NCI-H82 treated with DMSO at 0.1 percent for 48 hours (cell line): ENCODE measurements around the gene DRD4.

Experiments
- DNase-seq: peaks from one replicate; lab custom pipeline; 2025; ENCODE audit not compliant: unreplicated experiment; lab: John Stamatoyannopoulos, UW

DRD4 gene

DNA sequence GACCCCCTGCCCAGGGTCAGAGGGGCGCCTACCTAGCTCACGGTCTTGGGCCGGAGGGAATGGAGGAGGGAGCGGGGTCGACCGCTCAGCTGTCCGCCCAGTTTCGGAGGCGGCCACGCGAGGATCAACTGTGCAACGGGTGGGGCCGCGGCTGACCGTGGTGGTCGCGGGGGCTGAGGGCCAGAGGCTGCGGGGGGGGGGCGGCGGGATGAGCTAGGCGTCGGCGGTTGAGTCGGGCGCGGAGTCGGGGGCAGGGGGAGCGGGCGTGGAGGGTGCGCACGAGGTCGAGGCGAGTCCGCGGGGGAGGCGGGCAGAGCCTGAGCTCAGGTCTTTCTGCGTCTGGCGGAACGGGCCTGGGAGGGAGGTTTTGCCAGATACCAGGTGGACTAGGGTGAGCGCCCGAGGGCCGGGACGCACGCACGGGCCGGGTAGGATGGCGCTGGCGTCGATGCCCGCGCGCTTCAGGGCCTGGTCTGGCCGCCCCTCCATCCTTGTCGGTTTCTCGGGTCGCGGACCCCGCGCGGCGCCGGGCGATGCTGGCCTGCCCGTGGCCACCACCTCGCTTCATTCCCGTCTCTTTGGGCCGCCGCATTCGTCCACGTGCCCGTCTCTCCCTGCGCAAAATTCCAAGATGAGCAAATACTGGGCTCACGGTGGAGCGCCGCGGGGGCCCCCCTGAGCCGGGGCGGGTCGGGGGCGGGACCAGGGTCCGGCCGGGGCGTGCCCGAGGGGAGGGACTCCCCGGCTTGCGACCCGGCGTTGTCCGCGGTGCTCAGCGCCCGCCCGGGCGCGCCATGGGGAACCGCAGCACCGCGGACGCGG lies at the start of gene DRD4:
TSS of gene DRD4 (plus strand) at position 759 of the 822 bp plus-strand sequence. CDS start at position 795, 36 bp downstream.
- DNase-seq: no peak

DNA sequence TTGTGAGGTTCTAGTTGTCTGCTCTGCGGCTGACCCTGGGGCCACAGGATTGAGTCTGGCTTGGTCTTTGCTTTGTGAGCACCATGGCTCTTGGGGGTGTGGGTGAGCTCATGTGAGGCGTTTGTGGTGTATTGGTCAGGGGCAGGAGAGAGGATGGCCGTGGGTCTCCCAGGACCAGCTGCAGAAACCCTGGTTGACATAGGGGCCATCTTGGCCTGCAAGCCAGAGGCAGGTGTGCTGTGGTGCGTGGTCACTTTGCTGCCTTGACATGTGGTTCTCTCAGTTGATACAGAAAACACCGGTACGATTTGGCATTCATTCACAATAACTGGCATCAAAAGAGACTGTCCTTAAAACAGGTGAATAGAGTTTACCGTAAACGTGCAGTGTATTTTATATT lies 49.5 kb upstream of the DRD4 start:
- no peak for DNase-seq

DNA sequence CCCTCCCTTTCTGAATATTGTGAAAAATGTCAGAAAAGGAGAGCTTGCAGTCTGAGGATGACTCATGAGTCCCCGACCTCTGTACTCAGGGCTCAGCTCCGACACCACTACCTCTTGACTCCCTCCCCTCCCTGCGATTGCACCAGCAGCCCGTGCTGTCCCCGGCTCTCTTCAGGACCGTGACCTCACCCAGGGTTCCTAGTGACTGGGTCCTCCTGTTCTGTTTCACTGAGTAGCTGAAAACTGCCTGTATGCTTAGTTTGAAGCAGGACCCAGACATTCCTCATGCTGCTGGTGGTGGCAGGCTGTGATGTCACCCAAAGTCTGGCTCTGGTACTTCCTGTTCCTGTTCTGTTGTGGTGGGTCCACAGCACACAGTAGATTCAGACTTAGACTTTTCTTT lies 49.1 kb upstream of the DRD4 start:
- DNase-seq: no peak

- no peak for DNase-seq
Observed at GRCh38 chr11:589798-590197, 47.3 kb upstream of the DRD4 start.

DNA sequence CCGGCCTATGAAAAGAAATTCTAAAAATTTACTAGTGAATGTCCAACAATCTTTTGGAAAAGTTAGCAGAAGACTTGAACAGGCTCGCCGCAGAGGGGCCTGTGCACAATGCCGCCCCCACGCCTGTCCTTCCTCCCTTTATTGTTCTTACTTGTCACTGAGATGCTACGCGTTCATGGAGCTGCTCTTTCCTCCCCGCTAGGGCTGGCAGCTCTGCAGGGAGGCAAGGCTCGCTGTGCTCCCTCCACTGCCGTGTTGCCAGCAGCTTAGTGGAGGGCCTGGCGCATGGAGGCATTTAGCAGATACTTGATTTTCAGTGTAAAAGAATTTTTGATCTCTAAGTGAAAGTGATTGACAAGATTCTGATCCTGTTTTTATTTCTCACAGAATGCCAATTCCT lies 46.1 kb upstream of the DRD4 start:
- no peak for DNase-seq

DNA sequence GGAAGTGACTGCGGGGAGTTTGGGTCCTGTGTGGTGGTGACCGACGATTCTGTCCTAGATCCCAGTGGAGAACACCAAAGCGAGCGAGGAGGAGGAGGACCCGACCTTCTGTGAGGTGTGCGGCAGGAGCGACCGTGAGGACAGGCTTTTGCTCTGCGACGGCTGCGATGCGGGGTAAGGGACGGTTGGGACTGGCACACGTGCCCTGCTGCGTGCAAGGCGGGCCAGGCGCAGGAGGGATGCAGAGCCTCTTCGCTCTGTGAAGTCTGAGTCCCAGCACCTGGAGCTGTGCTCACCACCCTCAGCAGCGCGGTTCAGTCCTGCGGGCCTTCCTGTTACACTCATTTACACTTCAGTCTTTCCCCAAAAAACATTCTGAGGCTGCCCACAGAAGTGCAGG lies 44.6 kb upstream of the DRD4 start:
- no peak for DNase-seq

DNA sequence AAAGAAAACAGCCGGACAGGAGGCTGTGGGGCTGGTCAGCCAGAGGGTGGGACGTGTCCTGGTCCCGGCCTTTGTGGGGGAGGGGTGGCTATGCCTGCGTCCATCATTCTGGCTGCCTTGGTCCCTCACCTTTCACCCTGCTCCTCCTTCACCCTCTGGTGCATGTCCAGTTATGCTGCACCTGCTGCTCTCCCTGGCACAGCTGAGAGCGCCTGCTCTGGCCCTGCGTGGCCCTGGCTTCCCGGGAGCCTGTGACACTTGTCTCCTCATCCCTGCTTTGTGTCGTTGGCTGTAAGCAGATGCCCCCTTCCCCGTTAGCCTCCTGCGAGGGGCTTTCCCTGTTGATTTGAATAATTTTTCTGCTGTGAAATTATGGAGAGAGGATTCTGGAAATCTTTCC lies 44.2 kb upstream of the DRD4 start:
- no peak for DNase-seq

GRCh38 chr11:593347-593746 lies 43.7 kb upstream of the DRD4 start:
- DNase-seq: no peak

- no peak for DNase-seq
Observed at GRCh38 chr11:595400-595799, 41.7 kb upstream of the DRD4 start.

DNA sequence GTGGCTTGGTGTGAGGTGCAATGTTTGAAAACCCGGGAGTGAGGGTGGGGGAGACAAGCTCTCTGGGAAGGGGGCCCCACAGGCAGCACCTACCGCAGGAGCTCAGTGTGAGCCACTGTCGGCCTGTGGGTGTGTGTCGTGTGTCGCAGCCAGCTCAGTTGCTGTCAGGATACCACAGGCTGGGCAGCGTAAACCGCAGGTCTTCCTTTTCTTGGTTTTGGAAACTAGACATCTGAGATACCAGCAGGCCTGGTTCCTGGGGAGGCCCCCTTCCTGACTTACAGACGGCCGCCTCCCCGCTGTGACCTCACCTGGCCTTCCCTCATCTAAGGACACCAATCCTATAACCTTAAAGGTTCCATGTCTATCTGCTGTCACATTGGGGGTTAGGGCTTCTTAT lies 40.7 kb upstream of the DRD4 start:
- no peak for DNase-seq

DNA sequence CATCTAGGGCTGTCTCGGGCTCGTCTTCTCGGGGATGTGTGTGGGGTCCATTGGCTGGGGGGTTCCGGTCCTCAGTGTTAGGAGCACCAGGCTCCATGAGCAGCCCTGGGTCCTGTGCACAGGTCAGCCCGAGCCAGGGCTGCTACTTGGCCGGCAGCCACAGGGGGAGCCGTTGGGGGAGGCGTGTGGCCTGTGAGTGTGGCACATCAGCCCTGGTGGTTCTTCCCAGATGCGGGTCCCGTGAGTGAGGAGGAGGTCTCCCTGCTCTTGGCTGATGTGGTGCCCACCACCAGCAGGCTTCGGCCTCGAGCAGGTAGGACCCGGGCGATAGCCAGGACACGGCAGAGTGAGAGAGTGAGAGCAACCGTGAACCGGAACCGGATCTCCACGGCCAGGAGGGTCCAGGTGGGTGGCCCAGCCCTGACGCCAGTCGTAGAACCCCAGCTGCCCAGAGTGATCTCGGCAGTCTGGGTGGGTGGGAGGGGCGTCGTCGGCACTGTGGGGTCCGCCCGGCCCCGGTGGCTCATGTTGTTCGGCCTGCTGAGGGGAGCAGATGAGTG lies 39.8 kb upstream of the DRD4 start:
- no peak for DNase-seq

DNA sequence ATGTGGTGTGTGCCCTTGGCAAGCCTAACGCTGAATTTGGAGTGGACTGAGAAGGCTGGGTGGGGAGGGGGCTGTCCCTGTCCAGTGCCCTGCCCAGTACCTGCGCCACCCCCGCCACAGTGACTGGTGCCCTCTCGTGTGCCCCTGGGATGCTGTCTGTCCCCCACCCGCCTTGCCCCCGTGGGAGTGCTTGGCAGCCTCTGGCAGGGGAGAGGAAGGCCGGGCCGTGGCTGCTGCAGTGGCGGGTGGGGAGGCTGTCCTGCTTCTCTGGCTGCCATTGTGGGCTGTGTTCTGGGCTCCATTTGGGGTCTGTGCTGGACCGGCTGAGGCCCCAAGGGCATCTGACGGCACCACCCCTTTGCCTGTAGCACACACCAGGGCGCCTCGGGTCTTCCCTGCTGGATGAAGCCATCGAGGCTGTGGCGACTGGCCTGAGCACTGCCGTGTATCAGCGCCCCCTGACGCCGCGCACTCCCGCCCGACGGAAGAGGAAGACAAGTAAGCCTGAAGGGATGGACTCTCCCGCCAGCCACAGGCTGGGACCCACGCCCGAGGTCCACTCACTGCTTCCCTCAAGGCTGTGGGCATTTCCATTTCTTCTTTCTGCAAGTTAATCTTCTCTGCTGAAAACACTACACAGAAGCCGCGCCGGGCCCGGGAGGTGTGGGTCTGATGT lies 38.9 kb upstream of the DRD4 start:
- no peak for DNase-seq

DNA sequence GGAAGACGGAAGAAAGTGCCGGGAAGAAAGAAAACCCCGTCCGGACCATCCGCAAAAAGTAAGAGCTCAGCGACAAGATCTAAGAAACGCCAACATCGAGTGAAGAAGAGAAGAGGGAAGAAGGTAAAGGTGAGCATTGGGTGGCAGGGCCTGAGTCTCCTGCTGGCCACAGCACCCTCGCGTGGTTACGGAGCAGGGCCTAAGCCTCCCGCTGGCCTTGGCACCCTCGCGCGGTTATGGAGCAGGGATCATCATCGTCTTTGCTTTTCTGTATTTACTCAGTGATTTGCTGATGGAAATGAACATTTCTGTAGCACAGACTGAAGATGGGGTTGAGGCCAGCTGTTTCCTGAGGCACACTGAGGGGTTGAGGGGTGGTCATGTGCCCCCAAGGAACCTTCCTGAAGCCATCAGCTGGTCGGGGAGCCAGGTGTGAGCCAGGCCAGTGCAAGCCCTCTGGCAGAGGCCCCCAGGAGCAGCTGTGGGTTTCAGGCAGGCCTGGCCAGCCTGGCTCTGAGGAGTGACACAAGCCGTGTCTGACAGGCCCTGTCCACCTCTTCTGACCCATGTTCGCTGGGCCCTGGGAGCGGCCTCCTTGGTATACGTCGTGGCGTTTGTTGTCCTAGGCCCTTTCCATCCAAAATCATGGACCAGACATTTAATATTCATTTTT lies 35.4 kb upstream of the DRD4 start:
- DNase-seq: no peak

DNA sequence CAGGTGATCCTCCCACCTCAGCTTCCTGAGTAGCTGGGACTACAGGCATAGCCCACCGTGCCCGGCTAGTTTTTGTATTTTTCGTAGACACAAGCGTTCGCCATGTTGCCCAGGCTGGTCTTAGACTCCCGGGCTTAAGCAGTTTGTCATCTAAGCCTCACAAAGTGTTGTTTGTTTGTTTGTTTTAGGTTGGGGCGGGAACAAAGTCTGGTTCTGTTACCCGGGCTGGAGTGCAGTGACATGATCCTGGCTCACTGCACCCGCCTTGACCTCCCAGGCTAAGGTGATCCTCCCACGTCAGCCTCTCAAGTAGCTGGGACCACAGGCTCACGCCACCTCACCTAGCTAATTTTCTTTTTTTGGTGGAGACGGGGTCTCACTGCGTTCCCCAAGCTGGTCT lies 33.9 kb upstream of the DRD4 start:
- no peak for DNase-seq

DNA sequence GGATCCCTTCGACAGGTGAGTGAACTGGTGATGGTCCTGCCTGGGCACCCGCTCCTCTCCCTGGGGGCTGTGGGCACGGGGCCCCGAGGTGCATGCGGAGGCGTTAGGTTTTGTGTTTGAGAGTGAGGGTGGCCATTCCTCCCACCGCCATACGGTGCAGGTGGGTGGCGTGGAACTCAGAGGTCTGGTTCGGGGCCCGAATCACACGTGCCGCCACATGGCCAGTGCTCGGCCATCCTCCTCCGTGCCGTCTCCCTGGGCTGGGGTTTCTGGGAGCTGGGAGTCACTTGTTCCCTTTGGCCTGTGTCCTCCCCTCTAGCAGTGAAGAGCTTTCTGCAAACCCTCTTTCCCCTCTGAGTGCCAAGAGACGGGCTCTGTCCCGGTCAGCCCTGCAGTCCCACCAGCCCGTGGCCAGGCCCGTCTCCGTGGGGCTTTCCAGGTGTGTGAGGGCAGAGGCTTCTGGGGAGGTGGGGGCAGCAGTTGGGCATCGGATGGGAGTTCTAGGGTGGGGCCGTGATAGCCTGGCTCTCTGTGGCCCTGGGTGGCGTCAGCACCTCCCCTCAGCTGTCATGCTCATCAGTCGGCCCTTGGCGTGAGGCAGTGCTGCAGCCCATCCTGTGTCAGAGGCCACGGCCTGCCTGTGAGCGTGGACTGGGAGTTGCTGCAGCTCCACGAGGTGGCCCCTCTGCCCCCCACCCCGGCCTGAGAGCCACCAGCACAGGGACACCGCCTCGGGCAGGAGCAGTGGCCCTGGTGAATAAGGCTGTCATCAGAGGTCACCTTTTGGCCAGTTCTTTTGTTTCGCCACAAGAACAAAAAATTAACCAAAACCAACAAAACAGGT lies 31.6 kb upstream of the DRD4 start:
- DNase-seq: no peak

DNA sequence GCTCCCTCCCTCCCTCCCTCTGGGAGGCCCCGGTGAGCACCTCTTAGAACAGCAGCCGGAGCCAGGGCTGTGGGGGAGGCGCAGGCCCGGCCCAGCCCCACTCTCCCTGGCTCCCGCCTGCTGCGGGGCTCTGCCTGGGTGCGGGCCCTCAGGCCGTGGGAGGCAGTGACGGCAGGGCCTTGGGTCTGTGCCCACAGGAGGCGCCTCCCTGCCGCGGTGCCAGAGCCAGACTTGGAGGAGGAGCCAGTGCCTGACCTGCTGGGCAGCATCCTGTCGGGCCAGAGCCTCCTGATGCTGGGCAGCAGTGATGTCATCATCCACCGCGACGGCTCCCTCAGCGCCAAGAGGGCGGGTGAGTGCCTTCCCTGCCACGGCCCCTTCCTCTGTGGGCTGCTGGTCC lies 30.8 kb upstream of the DRD4 start:
- DNase-seq: no peak

DNA sequence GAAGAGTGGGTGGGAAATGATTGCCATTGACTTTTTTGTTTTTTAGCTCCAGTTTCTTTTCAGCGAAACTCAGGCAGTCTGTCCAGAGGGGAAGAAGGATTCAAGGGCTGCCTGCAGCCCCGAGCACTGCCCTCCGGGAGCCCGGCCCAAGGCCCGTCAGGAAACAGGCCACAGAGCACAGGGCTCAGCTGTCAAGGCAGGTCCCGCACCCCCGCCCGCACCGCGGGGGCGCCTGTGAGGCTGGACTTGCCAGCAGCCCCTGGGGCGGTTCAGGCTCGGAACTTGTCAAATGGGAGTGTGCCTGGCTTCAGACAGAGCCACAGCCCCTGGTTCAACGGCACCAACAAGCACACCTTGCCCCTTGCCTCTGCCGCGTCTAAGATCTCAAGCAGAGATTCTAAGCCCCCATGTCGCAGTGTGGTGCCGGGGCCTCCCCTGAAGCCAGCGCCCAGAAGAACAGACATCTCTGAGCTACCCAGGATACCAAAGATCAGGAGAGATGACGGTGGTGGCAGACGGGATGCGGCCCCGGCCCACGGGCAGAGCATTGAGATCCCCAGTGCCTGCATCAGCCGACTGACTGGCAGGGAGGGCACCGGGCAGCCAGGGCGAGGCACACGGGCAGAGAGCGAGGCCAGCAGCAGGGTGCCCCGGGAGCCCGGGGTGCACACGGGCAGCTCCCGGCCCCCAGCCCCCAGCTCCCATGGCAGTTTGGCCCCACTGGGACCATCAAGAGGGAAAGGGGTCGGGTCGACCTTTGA lies 29.9 kb upstream of the DRD4 start:
- no peak for DNase-seq

DNA sequence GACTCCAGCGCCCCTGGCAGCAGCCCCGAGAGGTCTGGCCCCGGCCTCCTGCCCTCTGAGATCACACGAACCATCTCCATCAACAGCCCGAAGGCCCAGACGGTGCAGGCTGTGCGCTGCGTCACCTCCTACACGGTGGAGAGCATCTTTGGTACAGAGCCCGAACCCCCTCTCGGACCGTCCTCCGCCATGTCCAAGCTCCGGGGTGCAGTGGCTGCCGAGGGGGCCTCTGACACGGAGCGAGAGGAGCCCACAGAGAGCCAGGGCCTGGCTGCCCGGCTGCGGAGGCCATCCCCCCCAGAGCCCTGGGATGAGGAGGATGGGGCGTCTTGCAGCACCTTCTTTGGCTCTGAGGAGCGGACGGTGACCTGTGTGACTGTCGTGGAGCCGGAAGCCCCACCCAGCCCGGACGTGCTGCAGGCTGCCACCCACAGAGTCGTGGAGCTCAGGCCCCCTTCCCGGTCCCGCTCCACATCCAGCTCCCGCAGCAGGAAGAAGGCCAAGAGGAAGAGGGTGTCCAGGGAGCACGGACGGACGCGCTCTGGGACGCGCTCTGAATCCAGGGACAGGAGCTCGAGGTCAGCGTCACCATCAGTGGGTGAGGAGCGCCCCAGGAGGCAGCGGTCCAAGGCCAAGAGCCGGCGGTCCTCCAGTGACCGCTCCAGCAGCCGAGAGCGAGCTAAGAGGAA lies 29.0 kb upstream of the DRD4 start:
- no peak for DNase-seq

- DNase-seq: no peak
Observed at GRCh38 chr11:608791-609251, 28.2 kb upstream of the DRD4 start.
